Smooth muscle cell (in vitro differentiated cells): ENCODE measurements around the gene ROS1. TPM values are rescaled to one million over a fixed set of nuclear protein-coding genes. Genes with fewer than 3 reads are reported as not detected.

Experiments
- polyA plus RNA-seq: library from polyadenylated mRNA; unstranded; fragments of >200 nt; fragmentation: Nextera tagmentation; extraction: Ambion mirVana; gene quantifications from 2 replicates; pipeline ENCODE4 v1.2.1, GENCODE V29; 2016
- small RNA-seq: library from RNA; depleted of rRNA; stranded (forward); fragments of <200 nt; gene quantifications from one replicate; pipeline ENCODE3, GENCODE V24; 2014
- total RNA-seq: library from RNA; depleted of rRNA; stranded (reverse); fragments of >200 nt; gene quantifications from 2 replicates; pipeline ENCODE4 v1.2.3, GENCODE V29; 2014

The ROS1 gene
- total and polyA plus RNA-seq, 2 experiments from 2014 or later: 0.03 to 0.09 TPM

Small RNA genes within 50 kb of the gene (small RNA-seq; reads per million reads assigned to genes)
- gene RN7SKP18 (not detected), gene RNU6-253P (not detected)

Other genes starting within 250 kb of the ROS1 start
- gene VGLL2, start 160.4 kb downstream of the ROS1 start, total RNA-seq: not detected in 2 replicates
- not detected in 2 replicates for gene VGLL2, start 160.4 kb downstream of the ROS1 start, polyA plus RNA-seq
- 82.1 and 86.1 TPM in 2 replicates for gene DCBLD1, start 56.7 kb upstream of the ROS1 start, total RNA-seq
- 44.6 and 77.5 TPM in 2 replicates for gene DCBLD1, start 56.7 kb upstream of the ROS1 start, polyA plus RNA-seq
- gene GOPC, start 176.6 kb upstream of the ROS1 start, total RNA-seq: 73.7 and 77.6 TPM in 2 replicates
- 26.5 and 38.3 TPM in 2 replicates for gene GOPC, start 176.6 kb upstream of the ROS1 start, polyA plus RNA-seq
- gene NUS1, start 249.5 kb upstream of the ROS1 start, total RNA-seq: 35.4 and 38.9 TPM in 2 replicates
- gene NUS1, start 249.5 kb upstream of the ROS1 start, polyA plus RNA-seq: 17.9 and 18.5 TPM in 2 replicates